Smooth muscle cell of the brain vasculature (primary cell): ENCODE results near the gene UBE3D.
"Not testable (repeated sequence)": the region's sequence is repeated elsewhere in the genome, so short reads cannot be mapped to it uniquely, and the experiment has no call there.

ENCODE experiments used
- DNase-seq: peaks from one replicate; pipeline ENCODE4 v3.0.0-alpha.2; 2012; ENCODE audit warnings: low read depth, low spot score

The UBE3D gene

GRCh38 chr6:82874867-82875266 lies 190.8 kb downstream of the UBE3D start:
- DNase-seq, result no peak

- no peak for DNase-seq
These were observed 193.5 kb downstream of the UBE3D start for GRCh38 chr6:82872185-82872584.

- DNase-seq, result no peak
These were observed 195.0 kb downstream of the UBE3D start for GRCh38 chr6:82870582-82871172.

GRCh38 chr6:82869493-82869892 lies 196.1 kb downstream of the UBE3D start:
- DNase-seq, result no peak

GRCh38 chr6:82867946-82868345 lies 197.7 kb downstream of the UBE3D start:
- DNase-seq, result no peak

- no peak for DNase-seq
These were observed 199.2 kb downstream of the UBE3D start for GRCh38 chr6:82866446-82866845.

GRCh38 chr6:82865461-82865860 lies 200.2 kb downstream of the UBE3D start:
- DNase-seq, result no peak

DNA sequence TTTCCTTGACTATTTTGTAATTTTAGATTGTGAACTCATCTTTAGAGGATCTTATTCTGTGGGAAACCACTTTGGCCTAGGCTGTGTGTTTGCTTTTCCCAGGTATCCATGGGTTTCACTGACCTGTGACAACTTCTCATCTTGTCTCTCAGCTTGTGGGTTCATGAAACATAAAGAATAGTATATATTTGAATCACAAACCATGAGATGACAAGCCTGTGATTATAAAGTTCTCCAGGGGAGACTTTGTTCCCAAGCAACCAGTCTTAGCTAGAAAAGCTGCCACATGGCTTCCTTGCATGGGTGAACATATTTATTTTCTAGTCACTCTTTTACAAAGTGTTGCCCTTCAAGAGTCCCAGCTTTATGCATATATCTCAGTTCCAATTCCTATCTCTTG lies 201.9 kb downstream of the UBE3D start:
- no peak for DNase-seq

DNA sequence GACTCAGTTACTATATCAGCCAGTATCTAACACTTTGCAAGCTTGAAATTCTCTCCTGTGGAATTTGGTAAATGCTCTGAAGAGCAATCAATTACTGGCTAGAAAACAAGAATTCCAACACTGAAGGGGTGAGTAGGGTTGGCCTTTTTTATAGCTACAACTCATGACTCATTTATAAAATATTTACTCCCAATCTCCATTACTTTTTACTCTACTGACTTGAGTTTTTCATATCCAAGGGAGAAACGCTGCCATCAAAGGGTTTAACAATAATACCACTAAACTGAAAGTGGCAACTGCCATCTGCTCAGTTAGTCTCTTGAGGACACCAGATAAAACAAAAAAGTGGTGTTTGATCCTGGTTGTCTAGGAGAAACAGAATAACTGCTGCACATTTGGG lies 203.1 kb downstream of the UBE3D start:
- DNase-seq, result no peak

DNA sequence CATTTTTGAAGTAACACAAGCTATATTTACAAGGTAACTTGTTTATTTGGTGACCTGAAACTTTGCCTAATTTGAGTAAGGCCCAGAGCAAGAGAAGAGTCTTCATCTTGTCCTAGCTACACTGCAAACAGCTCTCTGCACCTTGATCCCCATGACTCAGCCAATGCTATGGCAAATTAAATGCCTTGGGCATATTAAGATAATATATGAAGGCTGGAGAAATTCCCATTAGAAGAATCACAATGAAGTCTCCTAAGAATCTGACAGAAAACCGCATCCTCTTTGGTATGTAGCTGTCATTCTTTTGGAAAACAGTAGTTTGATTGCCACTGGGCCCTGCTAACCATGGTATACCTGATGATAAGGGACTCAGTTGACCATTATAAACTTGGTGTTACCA lies 204.5 kb downstream of the UBE3D start:
- DNase-seq, result no peak

- not testable (repeated sequence) for DNase-seq
These were observed 209.6 kb downstream of the UBE3D start for GRCh38 chr6:82856077-82856476.

DNA sequence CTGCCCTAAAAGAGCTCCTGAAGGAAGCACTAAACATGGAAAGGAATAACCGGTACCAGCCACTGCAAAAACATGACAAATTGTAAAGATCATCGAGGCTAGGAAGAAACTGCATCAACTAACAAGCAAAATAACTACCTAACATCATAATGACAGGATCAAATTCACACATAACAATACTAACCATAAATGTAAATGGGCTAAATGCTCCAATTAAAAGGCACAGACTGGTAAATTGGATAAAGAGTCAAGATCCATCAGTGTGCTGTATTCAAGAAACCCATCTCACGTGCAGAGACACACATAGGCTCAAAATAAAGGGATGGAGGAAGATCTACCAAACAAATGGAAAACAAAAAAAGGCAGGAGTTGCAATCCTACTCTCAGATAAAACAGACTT lies 212.7 kb downstream of the UBE3D start:
- not testable (repeated sequence) for DNase-seq

GRCh38 chr6:82843291-82843885 lies 222.3 kb downstream of the UBE3D start:
- DNase-seq, result no peak

DNA sequence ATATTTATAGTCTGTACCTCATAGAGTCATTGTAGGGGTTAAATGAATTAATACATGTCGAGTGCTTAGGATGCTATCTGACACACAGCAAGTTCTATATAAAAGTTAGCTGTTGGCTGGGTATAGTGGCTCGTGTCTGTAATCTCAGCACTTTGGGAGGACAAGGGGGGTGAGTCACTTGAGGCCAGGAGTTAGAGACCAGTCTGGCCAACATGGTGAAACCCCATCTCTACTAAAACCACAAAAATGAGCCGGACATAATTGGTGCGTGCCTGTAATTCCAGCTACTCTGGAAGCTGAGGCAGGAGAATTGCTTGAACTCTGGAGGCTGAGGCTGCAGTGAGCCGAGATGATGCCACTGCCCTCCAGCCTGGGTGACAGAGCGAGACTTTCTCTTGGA lies 222.9 kb downstream of the UBE3D start:
- no peak for DNase-seq
